G401 (cell line): ENCODE measurements around the gene KLK13. TPM values are rescaled to one million over a fixed set of nuclear protein-coding genes. Genes with fewer than 3 reads are reported as not detected.

Experiments used
- DNase-seq: peaks from one replicate; pipeline ENCODE4 v3.0.0-alpha.2; 2015; ENCODE audit warnings: low spot score
- in situ Hi-C: cut with HindIII; loops from 2 replicates; pipeline ENCODE4 v1.10.0; 2016; ENCODE audit warnings: low sequenced_read_pairs, mixed read lengths
- total RNA-seq: library from RNA; depleted of rRNA; stranded (reverse); fragments of >200 nt; shearing (Covaris generic); gene quantifications from 2 replicates; pipeline ENCODE4 v1.2.3, GENCODE V29; 2014

KLK13 gene
- total RNA-seq, 1 experiment from 2014 or later, result not detected

GRCh38 chr19:51027126-51027806 is 37.6 kb downstream of the KLK13 start:
- in situ Hi-C loops, result no loop called here
- DNase-seq, result no peak

- in situ Hi-C loops, result no loop called here
- no peak for DNase-seq
Observed at GRCh38 chr19:51026554-51026831, 38.4 kb downstream of the KLK13 start, which contains the start of gene KLK11. KLK11 (minus strand) TSS chr19:51026616; CDS start chr19:51025631, 985 bp downstream.

GRCh38 chr19:51025809-51026553 is 38.9 kb downstream of the KLK13 start:
- in situ Hi-C loops, result no loop called here
- no peak for DNase-seq

- DNase-seq, result no peak
- in situ Hi-C loops, result no loop called here
Observed at GRCh38 chr19:51025401-51025800, 39.5 kb downstream of the KLK13 start.

- in situ Hi-C loops, result no loop called here
- no peak for DNase-seq
Observed at GRCh38 chr19:51024924-51025323, 40.0 kb downstream of the KLK13 start.

GRCh38 chr19:51023946-51024345 is 40.9 kb downstream of the KLK13 start:
- in situ Hi-C loops, result no loop called here
- DNase-seq, result no peak

- in situ Hi-C loops, result no loop called here
- no peak for DNase-seq
Observed at GRCh38 chr19:51022526-51022925, 42.4 kb downstream of the KLK13 start.

GRCh38 chr19:51020988-51021651 is 43.8 kb downstream of the KLK13 start:
- in situ Hi-C loops, result no loop called here

GRCh38 chr19:51019544-51019925 is 45.4 kb downstream of the KLK13 start, which contains the start of gene KLK10:
KLK10 (minus strand) TSS chr19:51019709; CDS start chr19:51019130, 579 bp downstream.
- no peak for DNase-seq
- in situ Hi-C loops, result no loop called here

More at GRCh38 chr19:51020988-51021651, 43.8 kb downstream of the KLK13 start:
- DNase-seq, result peak; percentile 74

GRCh38 chr19:51018745-51019543 is 45.9 kb downstream of the KLK13 start:
- DNase-seq, result peak; percentile 23
- in situ Hi-C loops, result no loop called here

- peak; percentile 68 for DNase-seq
- in situ Hi-C loops, result no loop called here
Observed at GRCh38 chr19:51016798-51017683, 47.9 kb downstream of the KLK13 start.

- in situ Hi-C loops, result no loop called here
- DNase-seq, result no peak
Observed at GRCh38 chr19:51015691-51016267, 49.1 kb downstream of the KLK13 start.

GRCh38 chr19:51014242-51014641 is 50.6 kb downstream of the KLK13 start:
- in situ Hi-C loops, result no loop called here
- no peak for DNase-seq

GRCh38 chr19:51012661-51013190 is 52.2 kb downstream of the KLK13 start:
- in situ Hi-C loops, result no loop called here
- DNase-seq, result no peak

GRCh38 chr19:51010066-51010795 is 54.7 kb downstream of the KLK13 start:
- in situ Hi-C loops, result no loop called here

GRCh38 chr19:51009061-51009891 is 55.6 kb downstream of the KLK13 start:
- in situ Hi-C loops, result no loop called here
- no peak for DNase-seq

More at GRCh38 chr19:51010066-51010795, 54.7 kb downstream of the KLK13 start:
- DNase-seq, result no peak
